Gastrocnemius medialis (tissue), 4 donors: ENCODE results near the gene CCDC51.

ENCODE experiments used
- CTCF ChIP-seq, 5 experiments: fragments of 450-650 bp in 3 of 5; fragments of 200-600 bp in 2 of 5; sonication (generic) in 2 of 5; IDR thresholded peaks in 4 of 5; conservative IDR thresholded peaks in 1 of 5; 1 replicate in 4 of 5; 2 replicates in 1 of 5; pipeline ENCODE4 v1.5.1; 2016 to 2019; ENCODE audit warnings: antibody characterized with exemption in 5 of 5, mild to moderate bottlenecking in 3 of 5, moderate library complexity in 3 of 5
- POLR2A ChIP-seq, 2 donors: fragments of 450-650 bp; IDR thresholded peaks; one replicate each; pipeline ENCODE4 v1.6.1; 2017; ENCODE audit warnings: antibody characterized with exemption in 2 of 2, mild to moderate bottlenecking in 2 of 2, moderate library complexity in 2 of 2

GRCh38 chr3:48388966-48389365 lies 51.0 kb downstream of the CCDC51 start:
- TF ChIP-seq CTCF (IDR thresholded peaks at IDR 0.05 in 4 of 5, conservative IDR thresholded peaks at IDR 0.05 in 1 of 5) (no peak), POLR2A (IDR thresholded peaks at IDR 0.05) (no peak)
